Naive thymus-derived CD4-positive, alpha-beta T cell (primary cell): ENCODE measurements around the gene KRT6C. TPM values are rescaled to one million over a fixed set of nuclear protein-coding genes. Genes with fewer than 3 reads are reported as not detected.

Source experiments
- ATAC-seq: fragments of 150-1000 bp; cut with Tn5 transposase; 2 replicates; pipeline ENCODE4 v1.10.0; 2021; ENCODE audit warnings: mild to moderate bottlenecking, moderate library complexity
- CTCF ChIA-PET: fragments of 350-600 bp; sonication (Branson Sonifier 250); formaldehyde crosslinking; loops from one replicate; lab custom pipeline; 2021; ENCODE audit warnings: antibody characterized with exemption; lab: Charles Lee
- POLR2A ChIA-PET: fragments of 350-600 bp; sonication (Branson Sonifier 250); formaldehyde crosslinking; loops from one replicate; lab custom pipeline; 2021; ENCODE audit warnings: antibody characterized with exemption, inconsistent platforms; lab: Charles Lee
- DNase-seq, 9 donors: peaks; one replicate each; pipeline versions ENCODE4 v3.0.0 to v3.0.0-alpha.2; 2020 to 2022; ENCODE audit warnings: mixed read lengths in 1 of 9
- H3K27ac ChIP-seq: one replicate; pipeline ENCODE4 v1.7.0; 2013; ENCODE audit warnings: mild to moderate bottlenecking, low read depth, low read length, moderate library complexity
- H3K27me3 ChIP-seq, 2 donors: one replicate each; pipeline ENCODE4 v1.7.0; 2013; ENCODE audit warnings: low read length in 2 of 2, mild to moderate bottlenecking in 2 of 2, moderate library complexity in 2 of 2; ENCODE audit not compliant: control insufficient read depth in 2 of 2, insufficient read depth in 2 of 2
- H3K36me3 ChIP-seq, 3 experiments: 1 replicate in 2 of 3; 2 replicates in 1 of 3; pipeline ENCODE4 v1.7.0; 2013; ENCODE audit warnings: low read length in 3 of 3, mild to moderate bottlenecking in 3 of 3, moderate library complexity in 1 of 3; ENCODE audit not compliant: insufficient read depth in 3 of 3, control insufficient read depth in 2 of 3
- H3K4me1 ChIP-seq, 2 donors: one replicate each; pipeline ENCODE4 v1.7.0; 2013; ENCODE audit warnings: low read length in 2 of 2, mild to moderate bottlenecking in 2 of 2, moderate library complexity in 1 of 2; ENCODE audit not compliant: control insufficient read depth in 2 of 2, insufficient read depth in 2 of 2
- H3K4me3 ChIP-seq: 2 replicates; pipeline ENCODE4 v1.7.0; 2013; ENCODE audit warnings: mild to moderate bottlenecking, low read length
- H3K9me3 ChIP-seq, 3 experiments: 1 replicate in 2 of 3; 2 replicates in 1 of 3; pipeline ENCODE4 v1.7.0; 2013; ENCODE audit warnings: low read length in 3 of 3; ENCODE audit not compliant: control insufficient read depth in 2 of 3
- H3K27ac Mint-ChIP-seq, 9 donors: one replicate each; pipeline ENCODE4 v1.8.0; 2020 to 2022; ENCODE audit warnings: mixed read lengths in 9 of 9, mild to moderate bottlenecking in 8 of 9, moderate library complexity in 5 of 9, inconsistent platforms in 2 of 9
- H3K27me3 Mint-ChIP-seq, 5 donors: one replicate each; pipeline ENCODE4 v1.8.0; 2021 to 2022; ENCODE audit warnings: mixed read lengths in 5 of 5, mild to moderate bottlenecking in 1 of 5
- H3K36me3 Mint-ChIP-seq, 5 donors: one replicate each; pipeline ENCODE4 v1.8.0; 2020 to 2022; ENCODE audit warnings: mixed read lengths in 5 of 5, mild to moderate bottlenecking in 3 of 5, inconsistent platforms in 1 of 5
- H3K4me1 Mint-ChIP-seq, 7 donors: one replicate each; pipeline ENCODE4 v1.8.0; 2020 to 2022; ENCODE audit warnings: mixed read lengths in 7 of 7, mild to moderate bottlenecking in 3 of 7, inconsistent platforms in 1 of 7
- H3K4me3 Mint-ChIP-seq, 10 donors: one replicate each; pipeline ENCODE4 v1.8.0; 2020 to 2022; ENCODE audit warnings: mild to moderate bottlenecking in 10 of 10, mixed read lengths in 10 of 10, moderate library complexity in 6 of 10, inconsistent platforms in 2 of 10
- H3K9me3 Mint-ChIP-seq, 11 donors: one replicate each; pipeline ENCODE4 v1.8.0; 2020 to 2022; ENCODE audit warnings: mixed read lengths in 11 of 11, mild to moderate bottlenecking in 4 of 11, inconsistent platforms in 1 of 11, moderate library complexity in 1 of 11
- intact Hi-C, 2 donors: fragments of 100-400 bp; cut with micrococcal nuclease; formaldehyde crosslinking; loops; one replicate each; pipeline ENCODE4 v1.15.1; 2023
- polyA plus RNA-seq, 2 donors: library from polyadenylated mRNA; unstranded; fragments of 300-500 nt; fragmentation: Illumina TruSeq; gene quantifications; one replicate each; pipeline ENCODE4 v1.2.3, GENCODE V29; 2021
- total RNA-seq, 6 experiments: library from RNA in 5 of 6; stranded (reverse) in 5 of 6; gene quantifications; 1 replicate in 5 of 6; 2 replicates in 1 of 6; pipeline ENCODE4 v1.2.3 and lab custom pipeline; 2021 to 2026

The KRT6C gene
- total and polyA plus RNA-seq, 7 experiments from 2014 or later, result not detected

- intact Hi-C loops, result no loop called here
- H3K27me3 Mint-ChIP-seq, result peaks cover 0 to 7% (median 5%) of the 10 kb centered on the region in 5 donors
- no peak overlapping the region for H3K27ac ChIP-seq
- H3K9me3 ChIP-seq, result no peaks in the 10 kb centered on the region
- H3K9me3 Mint-ChIP-seq, result no peaks in the 10 kb centered on the region
- ATAC-seq (no peak), DNase-seq (no peak)
- H3K4me3 ChIP-seq, result no peak overlapping the region
- no peaks in the 10 kb centered on the region for H3K36me3 Mint-ChIP-seq
- POLR2A ChIA-PET, result no interaction called here
- no peaks in the 10 kb centered on the region for H3K4me1 Mint-ChIP-seq
- H3K4me3 Mint-ChIP-seq, result no peak overlapping the region
- CTCF ChIA-PET, result no interaction called here
- H3K36me3 ChIP-seq, result no peaks in the 10 kb centered on the region
- H3K27me3 ChIP-seq, result no peaks in the 10 kb centered on the region
- no peak overlapping the region for H3K27ac Mint-ChIP-seq
- no peaks in the 10 kb centered on the region for H3K4me1 ChIP-seq
Measured at GRCh38 chr12:52518574-52519386, 45.2 kb upstream of the KRT6C start.

- ChIA-PET POLR2A (no interaction called here), CTCF (no interaction called here)
- H3K4me3 ChIP-seq, result no peak overlapping the region
- ATAC-seq (no peak), DNase-seq (peak in 1 of 9 donors; percentile 3)
- Mint-ChIP-seq H3K27me3 (peaks cover 0 to 12% (median 5%) of the 10 kb centered on the region in 5 donors), H3K36me3 (no peaks in the 10 kb centered on the region), H3K27ac (no peak overlapping the region), H3K4me3 (no peak overlapping the region), H3K4me1 (no peaks in the 10 kb centered on the region), H3K9me3 (no peaks in the 10 kb centered on the region)
- H3K27me3 ChIP-seq, result no peaks in the 10 kb centered on the region
- H3K9me3 ChIP-seq, result no peaks in the 10 kb centered on the region
- H3K36me3 ChIP-seq, result no peaks in the 10 kb centered on the region
- H3K4me1 ChIP-seq, result no peaks in the 10 kb centered on the region
- intact Hi-C loops, result no loop called here
- no peak overlapping the region for H3K27ac ChIP-seq
Measured at GRCh38 chr12:52517888-52518287, 44.3 kb upstream of the KRT6C start.

DNA sequence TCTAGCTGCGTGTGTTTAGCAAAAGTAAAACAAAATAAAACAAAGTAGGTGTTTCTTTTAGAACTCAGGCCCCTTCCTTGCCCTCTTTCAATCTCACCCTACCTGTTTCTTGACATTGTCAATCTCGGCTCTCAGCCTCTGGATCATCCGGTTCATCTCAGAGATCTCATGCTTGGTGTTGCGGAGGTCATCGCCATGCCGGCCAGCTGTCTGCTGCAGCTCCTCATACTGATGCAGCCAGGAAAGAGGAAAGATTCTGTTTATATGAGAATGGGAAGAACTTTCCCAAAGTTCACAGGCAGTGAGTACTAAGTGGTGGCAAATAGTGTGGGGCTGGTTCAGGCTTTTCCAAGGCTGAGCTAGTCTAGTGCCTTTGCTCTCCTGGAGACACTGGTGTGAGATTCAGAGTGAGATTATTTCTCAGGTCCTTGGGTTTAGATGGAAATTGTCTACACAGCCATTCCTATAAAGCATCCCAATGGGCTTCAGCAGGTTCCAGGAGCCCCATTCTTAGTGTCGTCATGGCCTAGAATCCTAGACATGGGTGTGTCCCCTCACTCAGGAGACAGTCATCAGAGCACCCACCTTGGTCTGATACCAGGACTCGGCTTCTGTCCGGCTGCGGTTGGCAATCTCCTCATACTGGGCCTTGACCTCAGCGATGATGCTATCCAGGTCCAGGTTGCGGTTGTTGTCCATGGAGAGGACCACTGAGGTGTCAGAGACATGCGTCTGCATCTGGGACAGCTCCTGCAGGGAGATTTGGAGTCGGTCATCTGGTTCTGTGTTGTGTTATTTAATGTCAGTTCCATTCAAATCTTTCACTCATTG, 43.6 kb upstream of the KRT6C start:
- Histone ChIP-seq H3K36me3 (no peaks in the 10 kb centered on the region), H3K9me3 (no peaks in the 10 kb centered on the region), H3K4me3 (no peak overlapping the region), H3K4me1 (no peaks in the 10 kb centered on the region), H3K27ac (no peak overlapping the region), H3K27me3 (no peaks in the 10 kb centered on the region)
- Mint-ChIP-seq H3K36me3 (no peaks in the 10 kb centered on the region), H3K9me3 (no peaks in the 10 kb centered on the region), H3K4me1 (no peaks in the 10 kb centered on the region), H3K4me3 (no peak overlapping the region), H3K27ac (no peak overlapping the region), H3K27me3 (peaks cover 0 to 15% (median 5%) of the 10 kb centered on the region in 5 donors)
- DNase-seq, result peak in 1 of 9 donors; percentile 8
- ChIA-PET CTCF (no interaction called here), POLR2A (no interaction called here)
- no peak for ATAC-seq
- intact Hi-C loops, result no loop called here

GRCh38 chr12:52515927-52516831, 42.6 kb upstream of the KRT6C start:
- peaks cover 0 to 4% (median 0%) of the 10 kb centered on the region in 3 experiments for H3K9me3 ChIP-seq
- intact Hi-C loops, result no loop called here
- no peak overlapping the region for H3K4me3 ChIP-seq
- H3K4me1 ChIP-seq, result no peaks in the 10 kb centered on the region
- ChIA-PET POLR2A (no interaction called here), CTCF (no interaction called here)
- H3K4me3 Mint-ChIP-seq, result no peak overlapping the region
- H3K27ac ChIP-seq, result no peak overlapping the region
- H3K4me1 Mint-ChIP-seq, result no peaks in the 10 kb centered on the region
- no peak overlapping the region for H3K27ac Mint-ChIP-seq
- peaks cover 0 to 5% (median 0%) of the 10 kb centered on the region in 5 donors for H3K36me3 Mint-ChIP-seq
- H3K9me3 Mint-ChIP-seq, result peaks cover 0 to 8% (median 3%) of the 10 kb centered on the region in 11 donors
- H3K27me3 Mint-ChIP-seq, result peaks cover 0 to 15% (median 5%) of the 10 kb centered on the region in 5 donors
- H3K27me3 ChIP-seq, result no peaks in the 10 kb centered on the region
- DNase-seq (no peak), ATAC-seq (no peak)
- no peaks in the 10 kb centered on the region for H3K36me3 ChIP-seq

DNA sequence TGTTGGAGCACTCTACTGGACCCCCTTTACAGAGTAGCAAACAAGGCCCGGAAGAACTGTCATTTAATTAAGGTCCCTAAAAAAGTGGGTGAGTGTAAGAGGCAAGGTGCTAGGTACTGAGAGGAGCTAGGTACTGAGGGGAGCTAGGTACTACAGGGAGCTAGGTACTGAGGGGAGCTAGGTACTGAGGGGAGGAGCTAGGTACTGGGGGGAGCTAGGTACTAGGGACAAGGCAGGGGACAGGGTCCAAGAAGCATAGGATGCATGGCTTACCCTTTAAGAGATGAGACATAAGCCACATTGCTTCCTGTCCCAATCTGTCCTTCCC, 41.7 kb upstream of the KRT6C start:
- Mint-ChIP-seq H3K27me3 (peaks cover 2 to 16% (median 5%) of the 10 kb centered on the region in 5 donors), H3K9me3 (peaks cover 0 to 14% (median 4%) of the 10 kb centered on the region in 11 donors), H3K4me1 (no peaks in the 10 kb centered on the region), H3K36me3 (peaks cover 0 to 6% (median 0%) of the 10 kb centered on the region in 5 donors), H3K4me3 (no peak overlapping the region), H3K27ac (no peak overlapping the region)
- intact Hi-C loops, result no loop called here
- no peaks in the 10 kb centered on the region for H3K36me3 ChIP-seq
- H3K4me1 ChIP-seq, result no peaks in the 10 kb centered on the region
- no peak overlapping the region for H3K4me3 ChIP-seq
- no peak overlapping the region for H3K27ac ChIP-seq
- H3K9me3 ChIP-seq, result peaks cover 0 to 4% (median 0%) of the 10 kb centered on the region in 3 experiments
- no peaks in the 10 kb centered on the region for H3K27me3 ChIP-seq
- ChIA-PET POLR2A (no interaction called here), CTCF (no interaction called here)
- DNase-seq (no peak), ATAC-seq (no peak)
